Lower leg skin (tissue), 4 donors: ENCODE results near the gene YWHAG. TPM values are rescaled to one million over a fixed set of nuclear protein-coding genes. Genes with fewer than 3 reads are reported as not detected.
A peak's percentile ranks its signal among the peaks of the same experiment; 100 is the strongest.
"Not testable (repeated sequence)": the region's sequence is repeated elsewhere in the genome, so short reads cannot be mapped to it uniquely, and the experiment has no call there.

Experiments used
- DNase-seq, 2 donors: peaks; one replicate each; pipeline ENCODE4 v3.0.0-alpha.2; 2019; ENCODE audit warnings: low spot score in 2 of 2
- H3K4me3 ChIP-seq: fragments of 200-600 bp; sonication (generic); 2 replicates; pipeline ENCODE4 v1.5.1; 2017; ENCODE audit warnings: mild to moderate bottlenecking, low read depth; ENCODE audit not compliant: poor library complexity, severe bottlenecking
- POLR2A ChIP-seq, 2 donors: fragments of 450-650 bp; IDR thresholded peaks; one replicate each; pipeline ENCODE4 v1.6.1; 2016 to 2017; ENCODE audit warnings: antibody characterized with exemption in 2 of 2, mild to moderate bottlenecking in 1 of 2, moderate library complexity in 1 of 2
- WGBS, 2 donors: methylation state at CpG; one replicate each; pipeline ENCODE4 v1.1.5; 2018; 5-methylcytosine and 5-hydroxymethylcytosine counted together
- intact Hi-C: fragments of 100-400 bp; cut with DNase I; formaldehyde crosslinking; loops from one replicate; pipeline ENCODE4 v1.15.0; 2023; ENCODE audit warnings: low total_unique reads
- total RNA-seq, 4 donors: library from RNA; depleted of rRNA; stranded (reverse); fragments of >200 nt; gene quantifications; one replicate each; pipeline ENCODE4 v1.1.0, GENCODE V29; 2016
- TF ChIP-seq, protein P1 (sequence below), 3 donors: fragments of 450-650 bp; IDR thresholded peaks; one replicate each; pipeline ENCODE4 v1.5.1; 2016; ENCODE audit warnings: antibody characterized with exemption in 3 of 3, mild to moderate bottlenecking in 3 of 3, moderate library complexity in 2 of 3

YWHAG gene
- total RNA-seq, result 10 to 100 TPM; 46.5 to 64.5 (median 56.4) TPM

DNA sequence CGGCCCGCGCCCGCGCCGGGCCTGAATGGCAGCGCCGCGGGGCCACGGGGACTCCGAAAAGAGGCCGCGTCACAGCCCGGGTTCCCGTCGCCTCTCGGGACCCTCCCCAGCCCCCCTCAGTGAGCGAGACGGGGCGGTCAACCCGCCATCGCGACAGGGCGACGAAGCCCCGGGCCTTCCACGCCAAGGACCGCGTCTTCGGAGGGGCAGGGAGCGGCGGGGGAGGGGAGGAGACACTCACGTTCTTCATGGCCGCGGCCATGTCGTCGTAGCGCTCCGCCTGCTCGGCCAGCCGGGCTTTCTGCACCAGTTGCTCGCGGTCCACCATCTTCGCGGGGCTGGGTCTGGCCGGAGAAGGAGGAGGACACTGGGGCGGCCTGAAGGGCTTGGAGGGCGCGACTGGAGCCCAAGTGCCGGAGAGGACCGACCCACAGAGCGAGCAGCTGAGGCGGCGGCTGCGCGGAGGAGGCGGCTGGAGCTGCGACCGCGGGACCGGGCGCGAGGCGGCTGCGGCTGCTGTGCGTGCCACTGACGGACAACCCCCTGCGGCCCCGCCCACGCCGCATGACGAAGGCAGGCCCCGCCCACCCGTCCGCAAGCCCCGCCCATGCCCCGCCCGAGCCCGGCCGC lies at the start of gene YWHAG:
YWHAG (minus strand) TSS at position 511 of the 630 bp plus-strand sequence; CDS start at position 328, 183 bp downstream.
- DNase-seq, result peak; percentile 82 to 98
- peak within 1 kb of the TSS; percentile 94 for H3K4me3 ChIP-seq
- intact Hi-C loops, result no loop called here
- WGBS, 2 donors, result 1% methylated on average over 22 to 59 of the region's 80 CpGs
- TF ChIP-seq, protein P1, sequence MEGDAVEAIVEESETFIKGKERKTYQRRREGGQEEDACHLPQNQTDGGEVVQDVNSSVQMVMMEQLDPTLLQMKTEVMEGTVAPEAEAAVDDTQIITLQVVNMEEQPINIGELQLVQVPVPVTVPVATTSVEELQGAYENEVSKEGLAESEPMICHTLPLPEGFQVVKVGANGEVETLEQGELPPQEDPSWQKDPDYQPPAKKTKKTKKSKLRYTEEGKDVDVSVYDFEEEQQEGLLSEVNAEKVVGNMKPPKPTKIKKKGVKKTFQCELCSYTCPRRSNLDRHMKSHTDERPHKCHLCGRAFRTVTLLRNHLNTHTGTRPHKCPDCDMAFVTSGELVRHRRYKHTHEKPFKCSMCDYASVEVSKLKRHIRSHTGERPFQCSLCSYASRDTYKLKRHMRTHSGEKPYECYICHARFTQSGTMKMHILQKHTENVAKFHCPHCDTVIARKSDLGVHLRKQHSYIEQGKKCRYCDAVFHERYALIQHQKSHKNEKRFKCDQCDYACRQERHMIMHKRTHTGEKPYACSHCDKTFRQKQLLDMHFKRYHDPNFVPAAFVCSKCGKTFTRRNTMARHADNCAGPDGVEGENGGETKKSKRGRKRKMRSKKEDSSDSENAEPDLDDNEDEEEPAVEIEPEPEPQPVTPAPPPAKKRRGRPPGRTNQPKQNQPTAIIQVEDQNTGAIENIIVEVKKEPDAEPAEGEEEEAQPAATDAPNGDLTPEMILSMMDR (IDR thresholded peaks at IDR 0.05), result no peak
- TF ChIP-seq POLR2A (IDR thresholded peaks at IDR 0.05), result peak in 1 of 2 donors; percentile 93

DNA sequence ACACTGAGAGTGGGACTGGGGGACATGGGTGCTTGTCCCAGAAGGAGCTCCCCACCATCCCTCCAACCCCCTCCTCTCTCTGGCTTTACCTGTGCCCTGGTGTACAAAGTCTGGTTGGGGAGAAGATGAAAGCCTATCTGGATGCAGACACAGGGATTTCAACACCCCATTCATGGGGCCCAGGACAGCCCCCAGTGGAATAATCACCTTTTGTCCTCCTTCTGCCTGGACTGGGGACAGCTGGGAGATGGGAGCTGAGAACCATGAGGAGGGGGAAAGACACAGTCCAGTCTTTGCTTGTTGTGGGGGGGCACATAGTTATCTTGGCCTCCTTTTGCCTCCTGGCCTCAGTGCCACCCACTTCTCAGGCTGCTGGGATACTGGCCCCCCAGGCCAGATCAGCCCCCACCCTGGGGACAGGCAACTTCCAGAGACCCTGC lies 49.4 kb upstream of the YWHAG start:
- no peak overlapping the region for H3K4me3 ChIP-seq
- intact Hi-C loops, result no loop called here
- DNase-seq, result no peak
- TF ChIP-seq, protein P1 (IDR thresholded peaks at IDR 0.05), result no peak
- no peak for TF ChIP-seq POLR2A (IDR thresholded peaks at IDR 0.05)

- TF ChIP-seq POLR2A (IDR thresholded peaks at IDR 0.05), result no peak
- TF ChIP-seq, protein P1 (IDR thresholded peaks at IDR 0.05), result no peak
- no peak for DNase-seq
- 88 to 91% methylated on average over 4 of the region's 4 CpGs for WGBS, 2 donors
- intact Hi-C loops, result no loop called here
- H3K4me3 ChIP-seq, result no peak overlapping the region
These were observed 48.9 kb upstream of the YWHAG start for GRCh38 chr7:76407718-76408117.

DNA sequence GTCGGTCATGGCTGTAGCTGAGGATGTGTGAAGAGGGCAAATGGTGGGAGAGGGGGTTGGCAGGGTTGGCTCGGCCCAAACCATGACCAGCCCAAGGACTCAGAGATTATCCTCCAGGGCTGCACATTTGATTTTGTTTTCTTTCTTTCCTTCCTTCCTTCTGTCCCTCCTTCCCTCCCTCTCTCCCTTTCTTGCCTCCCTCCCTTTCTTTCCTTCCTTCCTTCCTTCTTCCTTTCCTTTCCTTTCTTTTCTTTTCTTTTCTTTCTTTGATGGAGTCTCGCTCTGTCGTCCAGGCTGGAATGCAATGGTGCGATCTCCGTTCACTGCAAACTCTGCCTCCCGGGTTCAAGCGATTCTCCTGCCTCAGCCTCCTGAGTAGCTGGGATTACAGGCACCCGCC lies 46.9 kb upstream of the YWHAG start:
- TF ChIP-seq, protein P1 (IDR thresholded peaks at IDR 0.05), result no peak
- no peak for TF ChIP-seq POLR2A (IDR thresholded peaks at IDR 0.05)
- no peak for DNase-seq
- intact Hi-C loops, result no loop called here
- no peak overlapping the region for H3K4me3 ChIP-seq
- WGBS, 2 donors, result 89 to 94% methylated on average over 9 of the region's 9 CpGs

DNA sequence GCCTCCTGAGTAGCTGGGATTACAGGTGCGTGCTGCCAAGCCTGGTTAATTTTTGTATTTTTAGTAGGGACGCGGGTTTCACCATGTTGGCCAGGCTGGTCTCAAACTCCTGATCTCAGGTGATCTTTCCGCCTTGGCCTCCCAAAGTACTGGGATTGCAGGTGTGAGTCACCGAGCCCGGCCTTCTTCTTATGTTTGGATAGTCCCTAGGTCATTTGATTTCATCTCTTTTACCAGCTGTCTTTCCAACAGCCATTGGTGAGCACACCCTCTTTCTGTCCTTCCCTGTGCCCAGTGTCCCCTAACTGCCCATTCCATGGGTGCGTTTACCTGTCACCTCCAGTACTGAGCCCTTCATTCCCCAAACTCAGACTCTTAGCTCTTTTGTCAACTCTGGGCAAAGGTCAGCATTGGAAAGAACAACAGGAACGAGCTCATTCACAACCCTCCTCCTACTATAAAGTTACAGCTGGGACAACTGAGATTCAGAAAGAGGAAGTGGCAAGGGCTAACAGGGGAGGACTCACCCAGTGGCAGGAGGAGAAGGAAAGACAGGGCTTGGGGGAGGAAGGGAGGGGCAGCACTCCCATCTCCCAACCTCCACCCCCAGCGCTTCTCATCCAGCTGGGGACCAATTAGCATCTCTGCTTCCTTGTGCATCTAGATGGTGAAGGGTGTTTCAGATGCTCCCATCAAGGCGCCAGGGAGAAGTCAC lies 45.1 kb upstream of the YWHAG start:
- no peak for TF ChIP-seq POLR2A (IDR thresholded peaks at IDR 0.05)
- TF ChIP-seq, protein P1 (IDR thresholded peaks at IDR 0.05), result no peak
- no peak overlapping the region for H3K4me3 ChIP-seq
- intact Hi-C loops, result no loop called here
- 88 to 91% methylated on average over 10 of the region's 10 CpGs for WGBS, 2 donors
- DNase-seq, result no peak

- intact Hi-C loops, H3K4me3 ChIP-seq, DNase-seq: not testable (repeated sequence)
- 74 to 75% methylated on average over 8 of the region's 8 CpGs for WGBS, 2 donors
These were observed 44.3 kb upstream of the YWHAG start for GRCh38 chr7:76403097-76403496.
